Stimulated activated CD4-positive, alpha-beta T cell treated with anti-CD3 and anti-CD28 coated beads, TNF-alpha, amount 100 ng/mL, for 24 hours (primary cell): ENCODE results near the gene UBE2S.
A peak's percentile ranks its signal among the peaks of the same experiment; 100 is the strongest.

Experiments used
- DNase-seq, 3 experiments: peaks; one replicate each; pipeline ENCODE4 v3.0.0-alpha.2; 2020; ENCODE audit warnings: low read depth in 3 of 3

Gene UBE2S

GRCh38 chr19:55365245-55365644, 42.3 kb downstream of the UBE2S start:
- no peak for DNase-seq

GRCh38 chr19:55362990-55363716, 44.4 kb downstream of the UBE2S start, which contains the start of gene GARIN5B:
Gene GARIN5B (minus strand): TSS chr19:55363260. CDS start chr19:55363066, 194 bp downstream.
- DNase-seq = no peak

- no peak for DNase-seq
These were observed 45.2 kb downstream of the UBE2S start for GRCh38 chr19:55362174-55362989.

GRCh38 chr19:55360902-55361301, 46.7 kb downstream of the UBE2S start:
- DNase-seq = no peak

GRCh38 chr19:55358943-55359908, 48.4 kb downstream of the UBE2S start:
- no peak for DNase-seq

- DNase-seq = no peak
These were observed 49.1 kb downstream of the UBE2S start for GRCh38 chr19:55358493-55358892.

GRCh38 chr19:55355213-55355821, 52.3 kb downstream of the UBE2S start:
- DNase-seq = no peak

- no peak for DNase-seq
These were observed 52.8 kb downstream of the UBE2S start, which contains the start of gene COX6B2 for GRCh38 chr19:55354698-55355212. Gene COX6B2 (minus strand): TSS chr19:55354719. CDS start chr19:55354521, 198 bp downstream.

GRCh38 chr19:55353803-55354697, 53.5 kb downstream of the UBE2S start:
- peak in 2 of 3 experiments; percentile 38 to 50 for DNase-seq

GRCh38 chr19:55353356-55353802, 54.2 kb downstream of the UBE2S start:
- DNase-seq = no peak

GRCh38 chr19:55352549-55353145, 54.9 kb downstream of the UBE2S start:
- no peak for DNase-seq

- DNase-seq = no peak
These were observed 55.5 kb downstream of the UBE2S start for GRCh38 chr19:55352040-55352439.

GRCh38 chr19:55350620-55351315, 56.8 kb downstream of the UBE2S start:
- DNase-seq = no peak
